Colonic mucosa (tissue), 4 donors: ENCODE data around the gene TEPSIN. TPM values are rescaled to one million over a fixed set of nuclear protein-coding genes. Genes with fewer than 3 reads are reported as not detected.

Source experiments
- DNase-seq: peaks from one replicate; pipeline ENCODE4 v3.0.0-alpha.2; 2020
- H3K27ac ChIP-seq: fragments of 200-600 bp; one replicate; pipeline ENCODE4 v1.8.0; 2021
- H3K27me3 ChIP-seq: fragments of 200-600 bp; one replicate; pipeline ENCODE4 v1.8.0; 2021
- H3K36me3 ChIP-seq: fragments of 200-600 bp; one replicate; pipeline ENCODE4 v1.8.0; 2021
- H3K4me1 ChIP-seq: fragments of 200-600 bp; one replicate; pipeline ENCODE4 v1.8.0; 2021; ENCODE audit warnings: mild to moderate bottlenecking
- H3K4me3 ChIP-seq: fragments of 200-600 bp; one replicate; pipeline ENCODE4 v1.8.0; 2021
- H3K9ac ChIP-seq, 2 donors: one replicate each; pipeline ENCODE4 v1.7.0; 2013; ENCODE audit warnings: control low read depth in 2 of 2, low read depth in 2 of 2, low read length in 2 of 2
- H3K9me3 ChIP-seq: fragments of 200-600 bp; one replicate; pipeline ENCODE4 v1.8.0; 2021
- CTCF ChIP-seq: fragments of 200-600 bp; IDR thresholded peaks from one replicate; pipeline ENCODE4 v1.8.0; 2022; ENCODE audit warnings: antibody characterized with exemption, mild to moderate bottlenecking
- intact Hi-C: fragments of 100-400 bp; cut with DNase I; formaldehyde crosslinking; loops from one replicate; pipeline ENCODE4 v1.14.1; 2022
- total RNA-seq, 2 donors: library from RNA; stranded (reverse); fragmentation: NEBNext Ultra II Directional in 1 of 2; extraction: Animal tissue kit (Norgen Biotek cat#: 25700) in 1 of 2; gene quantifications; one replicate each; pipeline ENCODE4 v1.2.1, GENCODE V29; 2021
- donor health status: healthy.
- donor health status: DM: no; HTN: no; CAD: no.
- donor health status: DM: no; HTN: no; CAD: no.

The TEPSIN gene
- total RNA-seq, 2 donors from 2014 or later: 29.3 to 46.7 TPM

DNA sequence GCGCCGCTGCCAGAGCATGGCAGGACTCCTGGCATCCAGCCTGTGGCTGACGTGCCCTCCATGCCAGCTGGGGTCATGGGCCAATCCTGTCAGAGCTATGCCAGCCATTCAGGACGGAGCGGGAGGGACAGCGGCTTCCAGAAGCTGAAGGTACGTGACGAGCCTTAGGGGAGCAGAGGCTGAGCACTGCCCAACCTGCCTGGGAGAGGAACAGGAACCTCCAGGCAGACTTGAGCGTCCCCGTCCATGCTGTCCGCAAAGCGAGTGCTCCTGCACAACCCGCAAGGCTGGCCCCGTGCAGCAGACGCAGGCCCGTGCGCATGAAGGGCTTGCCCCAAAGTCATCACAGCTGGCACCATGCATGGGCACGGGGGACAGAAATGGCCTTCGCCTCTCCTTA is 21.8 kb upstream of the TEPSIN start:
- Histone ChIP-seq H3K36me3 (peaks cover 43% of the 10 kb centered on the region), H3K9ac (no peak overlapping the region), H3K4me1 (peaks cover 1% of the 10 kb centered on the region), H3K4me3 (no peak overlapping the region), H3K27ac (no peak overlapping the region), H3K9me3 (no peaks in the 10 kb centered on the region), H3K27me3 (no peaks in the 10 kb centered on the region)
- no peak for TF ChIP-seq CTCF
- intact Hi-C loops: no loop called here
- DNase-seq: no peak

DNA sequence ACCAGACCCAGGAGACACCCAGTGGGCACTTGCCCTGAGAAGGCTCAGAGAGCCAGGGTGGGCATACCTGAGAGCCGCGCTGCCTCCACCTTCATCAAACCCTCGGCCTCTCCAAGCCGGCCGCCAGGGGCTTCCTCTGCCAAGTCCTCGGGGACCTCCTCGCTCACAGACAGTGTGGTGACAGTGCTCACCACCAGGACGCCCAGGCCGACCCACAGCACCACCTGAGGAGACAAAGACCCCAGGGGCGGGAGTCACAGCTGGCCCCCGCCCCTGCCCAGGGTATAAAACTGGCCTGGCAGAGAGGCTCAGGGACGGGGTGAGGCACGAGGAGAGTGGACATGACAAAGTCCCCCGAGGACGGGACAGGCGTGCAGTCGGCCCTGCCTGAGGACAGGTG is 21.3 kb upstream of the TEPSIN start:
- no peak overlapping the region for H3K27ac ChIP-seq
- H3K4me3 ChIP-seq: no peak overlapping the region
- H3K4me1 ChIP-seq: peaks cover 6% of the 10 kb centered on the region
- DNase-seq: no peak
- H3K9ac ChIP-seq: no peak overlapping the region
- no peaks in the 10 kb centered on the region for H3K27me3 ChIP-seq
- TF ChIP-seq CTCF: no peak
- H3K36me3 ChIP-seq: peaks cover 43% of the 10 kb centered on the region
- intact Hi-C loops: no loop called here
- no peaks in the 10 kb centered on the region for H3K9me3 ChIP-seq

DNA sequence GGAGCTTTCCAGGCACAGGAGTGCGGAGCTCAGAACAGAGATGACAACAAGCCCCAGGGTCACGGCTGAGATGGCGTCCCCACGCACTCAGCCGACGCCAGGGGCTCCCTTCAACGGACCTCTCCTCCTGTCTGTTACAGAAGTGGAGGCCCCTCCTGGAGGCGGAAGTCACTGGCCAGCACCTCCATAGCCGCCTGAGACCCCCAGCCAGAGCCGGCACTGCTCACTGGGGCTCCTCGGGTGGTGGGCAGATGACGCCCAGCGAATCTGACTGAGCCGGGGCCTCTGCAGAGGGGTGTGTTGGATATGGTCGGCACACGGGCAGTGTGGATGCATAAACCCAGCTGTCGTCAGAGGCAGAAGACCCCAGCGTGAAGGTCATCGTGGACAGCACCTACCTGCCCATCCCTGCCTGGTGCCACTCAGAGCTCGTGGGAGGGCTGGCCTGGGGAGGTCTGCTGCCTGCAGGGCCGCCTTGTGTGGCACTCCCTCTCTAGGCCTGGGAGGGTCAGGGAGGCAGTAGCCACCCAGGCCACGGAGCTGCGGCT is 20.3 kb upstream of the TEPSIN start:
- no peaks in the 10 kb centered on the region for H3K9me3 ChIP-seq
- TF ChIP-seq CTCF: no peak
- H3K4me3 ChIP-seq: no peak overlapping the region
- H3K4me1 ChIP-seq: peaks cover 15% of the 10 kb centered on the region
- H3K36me3 ChIP-seq: peaks cover 39% of the 10 kb centered on the region
- intact Hi-C loops: no loop called here
- H3K27ac ChIP-seq: no peak overlapping the region
- H3K27me3 ChIP-seq: no peaks in the 10 kb centered on the region
- no peak overlapping the region for H3K9ac ChIP-seq
- no peak for DNase-seq

DNA sequence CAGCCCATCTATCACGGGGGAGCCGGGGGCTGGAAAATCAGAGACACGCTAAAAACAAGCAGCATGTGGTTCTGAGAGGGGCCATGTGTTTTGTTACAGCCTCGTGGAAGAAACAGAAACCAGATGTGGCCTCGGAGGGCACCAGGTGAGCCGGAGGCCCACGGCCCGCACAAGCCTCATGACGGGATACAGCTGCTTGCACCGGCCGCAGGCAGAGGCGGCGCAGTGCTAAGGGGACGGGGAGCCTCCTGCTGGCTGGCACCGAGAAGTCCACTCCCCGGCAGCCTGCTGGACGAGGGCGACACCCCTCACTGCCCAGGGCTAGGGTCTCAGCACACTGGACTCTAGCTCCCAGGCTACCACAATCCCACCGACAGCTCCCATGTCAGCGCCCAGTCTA is 19.4 kb upstream of the TEPSIN start:
- no peak for DNase-seq
- H3K9ac ChIP-seq: no peak overlapping the region
- no peak overlapping the region for H3K4me3 ChIP-seq
- H3K27me3 ChIP-seq: no peaks in the 10 kb centered on the region
- intact Hi-C loops: no loop called here
- peaks cover 30% of the 10 kb centered on the region for H3K36me3 ChIP-seq
- H3K9me3 ChIP-seq: no peaks in the 10 kb centered on the region
- no peak for TF ChIP-seq CTCF
- H3K4me1 ChIP-seq: peaks cover 15% of the 10 kb centered on the region
- no peak overlapping the region for H3K27ac ChIP-seq

DNA sequence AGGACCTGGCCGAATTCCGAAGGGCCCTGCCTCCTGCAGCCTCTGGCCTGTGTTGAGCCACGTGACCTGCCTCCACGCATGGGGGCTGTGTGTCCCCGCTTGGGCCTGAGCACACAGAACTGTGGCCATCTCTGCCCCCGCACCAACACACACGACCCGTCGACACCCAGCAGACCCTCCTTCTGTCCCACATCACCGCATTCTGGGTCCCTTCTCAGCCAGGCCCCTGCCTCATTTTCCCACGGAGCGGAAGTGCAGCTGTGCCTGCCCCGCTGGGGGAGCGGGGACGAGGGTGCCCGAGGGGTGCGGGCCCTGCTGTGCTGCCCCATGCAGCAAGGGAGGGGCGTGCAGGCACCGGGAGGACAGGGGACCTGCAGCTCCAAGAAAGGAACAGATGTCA is 18.7 kb upstream of the TEPSIN start:
- Histone ChIP-seq H3K36me3 (peaks cover 26% of the 10 kb centered on the region), H3K27ac (no peak overlapping the region), H3K4me3 (no peak overlapping the region), H3K4me1 (peaks cover 21% of the 10 kb centered on the region), H3K27me3 (no peaks in the 10 kb centered on the region), H3K9me3 (no peaks in the 10 kb centered on the region), H3K9ac (no peak overlapping the region)
- TF ChIP-seq CTCF: no peak
- no peak for DNase-seq
- intact Hi-C loops: no loop called here

DNA sequence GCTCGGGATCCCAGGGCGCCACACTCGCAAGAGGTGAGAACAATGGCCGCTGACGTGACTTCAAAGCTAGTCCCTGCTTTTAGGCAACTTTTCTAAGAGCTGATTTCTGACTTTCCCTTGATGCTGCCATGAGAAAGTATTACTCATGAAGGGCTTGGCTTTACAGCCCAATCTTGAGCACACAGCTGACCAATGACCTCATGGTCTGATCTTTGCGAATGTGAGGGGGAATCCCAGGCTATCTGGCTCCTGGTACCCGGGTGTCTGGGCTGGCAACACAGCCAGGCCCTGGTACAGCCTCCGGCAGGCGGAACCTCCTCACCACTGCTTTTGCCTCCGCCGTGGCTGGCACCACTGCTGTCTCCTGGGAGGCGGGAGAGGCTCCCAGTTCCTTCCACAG is 17.8 kb upstream of the TEPSIN start:
- intact Hi-C loops: no loop called here
- Histone ChIP-seq H3K9me3 (no peaks in the 10 kb centered on the region), H3K4me3 (no peak overlapping the region), H3K27ac (no peak overlapping the region), H3K4me1 (peaks cover 30% of the 10 kb centered on the region), H3K9ac (no peak overlapping the region), H3K36me3 (peaks cover 22% of the 10 kb centered on the region), H3K27me3 (no peaks in the 10 kb centered on the region)
- TF ChIP-seq CTCF: no peak
- DNase-seq: no peak
